NCI-H526 treated with DMSO at 0.1 percent for 48 hours (cell line): ENCODE measurements around the gene OR51B2.
"Not testable (repeated sequence)": the region's sequence is repeated elsewhere in the genome, so short reads cannot be mapped to it uniquely, and the experiment has no call there.

Experiments used
- DNase-seq: peaks from one replicate; lab custom pipeline; 2025; lab: John Stamatoyannopoulos, UW

The OR51B2 gene, protein sequence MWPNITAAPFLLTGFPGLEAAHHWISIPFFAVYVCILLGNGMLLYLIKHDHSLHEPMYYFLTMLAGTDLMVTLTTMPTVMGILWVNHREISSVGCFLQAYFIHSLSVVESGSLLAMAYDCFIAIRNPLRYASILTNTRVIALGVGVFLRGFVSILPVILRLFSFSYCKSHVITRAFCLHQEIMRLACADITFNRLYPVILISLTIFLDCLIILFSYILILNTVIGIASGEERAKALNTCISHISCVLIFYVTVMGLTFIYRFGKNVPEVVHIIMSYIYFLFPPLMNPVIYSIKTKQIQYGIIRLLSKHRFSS

GRCh38 chr11:5324197-5324596 lies at the start of gene OR51B2:
TSS of gene OR51B2 (minus strand) at chr11:5324297. CDS start at chr11:5324297, 0 bp downstream.
- DNase-seq: no peak

DNA sequence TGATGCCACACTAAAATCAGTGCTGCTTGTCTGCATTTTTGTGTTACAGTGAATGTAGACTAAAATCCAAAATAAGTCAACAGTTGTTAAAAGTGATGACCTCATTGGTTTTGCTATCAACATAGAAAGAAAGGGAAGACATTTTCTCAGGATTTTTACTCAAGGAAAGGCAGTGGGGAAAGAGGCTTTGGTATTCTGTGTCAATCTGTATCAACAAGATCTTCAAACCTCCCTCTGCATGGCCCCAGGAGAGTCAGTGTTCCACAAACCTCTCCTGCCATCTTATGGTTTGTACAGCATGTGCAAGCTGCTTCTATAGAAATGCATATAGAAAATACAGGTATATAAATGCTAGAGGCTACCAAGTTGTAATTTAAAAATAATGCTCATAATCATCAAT lies 45.7 kb upstream of the OR51B2 start:
- DNase-seq: no peak

GRCh38 chr11:5368502-5369043 lies 44.5 kb upstream of the OR51B2 start:
- DNase-seq: no peak

DNA sequence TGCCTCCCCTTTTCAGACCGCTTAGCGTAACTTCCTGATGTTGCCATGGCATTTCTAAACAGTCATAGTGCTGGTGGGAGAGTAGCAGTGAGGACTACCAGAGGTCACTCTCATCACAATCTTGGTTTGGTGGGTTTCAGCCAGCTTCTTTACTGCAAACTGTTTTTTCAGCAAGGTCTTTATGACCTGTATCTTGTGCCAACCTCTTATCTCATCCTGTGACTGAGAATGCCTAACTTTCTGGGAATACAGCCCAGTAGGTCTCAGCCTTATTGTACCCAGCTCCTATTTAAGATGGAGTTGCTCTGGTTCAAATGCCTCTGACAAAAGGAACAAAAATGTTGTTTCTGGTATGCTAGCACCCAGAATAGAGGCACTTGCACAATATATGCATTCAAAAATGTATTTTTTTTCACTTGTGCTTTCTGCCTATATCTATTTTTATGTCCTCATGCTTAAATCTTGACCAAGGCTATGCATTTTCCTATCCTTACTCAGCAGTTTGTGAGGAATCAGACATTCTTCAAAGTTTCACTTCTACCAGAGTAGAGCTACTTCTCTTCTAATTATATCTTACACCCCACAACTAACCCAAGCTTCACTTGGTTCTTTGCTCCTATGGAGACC lies 43.5 kb upstream of the OR51B2 start:
- no peak for DNase-seq

GRCh38 chr11:5366856-5367255 lies 42.8 kb upstream of the OR51B2 start:
- no peak for DNase-seq

DNA sequence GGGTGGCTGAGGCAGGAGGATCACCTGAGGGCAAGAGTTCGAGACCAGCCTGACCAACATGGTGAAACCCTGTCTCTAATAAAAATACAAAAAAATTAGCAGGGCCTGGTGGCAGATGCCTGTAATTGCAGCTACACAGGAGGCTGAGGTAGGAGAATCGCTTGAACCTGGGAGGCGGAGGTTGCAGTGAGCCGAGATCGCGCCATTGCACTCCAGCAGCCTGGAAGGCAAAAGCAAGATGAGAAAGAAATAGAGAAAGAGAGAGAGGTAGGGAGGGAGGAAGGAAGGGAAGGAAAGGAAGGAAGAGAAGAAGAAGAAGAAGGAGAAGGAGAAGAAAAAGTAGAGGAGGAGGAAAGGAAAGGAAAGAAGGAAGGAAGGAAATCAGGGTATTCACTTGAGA lies 42.3 kb upstream of the OR51B2 start:
- not testable (repeated sequence) for DNase-seq

GRCh38 chr11:5364214-5364613 lies 40.1 kb upstream of the OR51B2 start:
- DNase-seq: no peak

GRCh38 chr11:5363679-5364078 lies 39.6 kb upstream of the OR51B2 start:
- DNase-seq: no peak

GRCh38 chr11:5362017-5362625 lies 38.0 kb upstream of the OR51B2 start:
- no peak for DNase-seq

- not testable (repeated sequence) for DNase-seq
These were observed 31.9 kb upstream of the OR51B2 start for GRCh38 chr11:5356031-5356430.

DNA sequence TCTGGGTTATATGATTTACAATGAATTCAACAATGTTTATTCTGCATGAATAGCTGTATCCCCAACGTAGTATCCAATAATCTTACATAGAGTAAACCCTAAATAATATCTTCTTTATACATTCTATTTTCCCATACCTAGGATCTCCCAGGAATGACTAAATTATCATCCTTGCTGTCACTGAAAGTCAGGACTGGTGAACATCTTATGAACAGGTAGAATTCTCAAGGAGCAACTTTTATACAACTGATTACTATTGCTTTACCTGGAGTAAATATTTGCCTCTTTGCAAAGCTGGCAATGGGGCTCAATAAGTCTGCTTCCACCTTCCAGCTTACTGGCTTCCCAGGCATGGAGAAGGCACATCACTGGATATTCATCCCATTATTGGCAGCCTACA lies 27.1 kb upstream of the OR51B2 start, which contains the start of gene OR51B6:
OR51B6 (plus strand) TSS at position 301 of the 400 bp plus-strand sequence; CDS start at position 301, 0 bp downstream.
- DNase-seq: no peak

GRCh38 chr11:5349550-5349949 lies 25.5 kb upstream of the OR51B2 start:
- no peak for DNase-seq

DNA sequence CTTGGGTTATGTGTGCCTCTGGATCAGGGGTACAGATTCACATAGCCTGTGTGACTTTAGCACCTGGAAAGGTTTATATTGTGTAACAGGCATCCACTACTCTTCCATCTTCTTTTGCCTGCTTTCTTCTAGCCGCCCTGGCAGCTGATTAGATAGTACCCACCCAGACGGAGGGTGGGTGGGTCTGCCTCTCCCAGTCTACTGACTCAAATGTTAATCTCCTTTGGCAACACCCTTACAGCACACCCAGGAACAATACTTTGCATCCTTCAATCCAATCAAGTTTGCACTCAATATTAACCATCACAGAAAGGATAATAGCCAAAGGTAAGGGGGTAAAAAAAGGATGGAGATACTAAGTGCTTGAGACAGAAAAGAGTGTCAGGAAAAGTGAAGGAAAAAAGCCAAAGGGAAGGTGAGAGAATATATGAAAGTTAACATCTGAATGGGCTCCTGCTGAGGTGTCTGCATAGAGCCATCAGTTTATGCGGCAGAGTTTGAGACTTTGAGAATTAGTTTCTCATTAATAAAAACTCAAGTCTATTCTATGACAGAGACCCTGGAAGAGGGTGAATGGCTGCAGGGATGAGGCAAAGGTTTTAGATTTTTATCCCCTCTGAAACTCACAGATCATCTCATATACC lies 24.6 kb upstream of the OR51B2 start:
- no peak for DNase-seq

DNA sequence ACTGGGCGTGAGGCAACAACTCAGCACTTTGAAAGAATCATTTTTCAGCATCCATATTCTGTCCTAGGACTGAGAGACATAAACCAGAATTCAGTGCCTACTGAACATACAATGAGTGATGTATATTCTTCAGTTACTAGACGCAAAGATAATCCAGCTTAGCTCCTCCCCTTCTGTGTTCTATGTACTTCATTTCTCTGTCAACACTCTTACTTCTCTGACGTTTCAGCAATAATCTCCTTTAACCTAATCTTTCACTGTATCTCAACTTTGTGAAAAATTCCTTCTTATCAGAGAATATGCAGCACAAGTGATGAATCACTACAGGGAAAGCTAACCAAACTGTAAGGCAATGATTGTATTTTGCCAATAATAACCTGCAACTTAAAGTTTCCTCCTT lies 21.7 kb upstream of the OR51B2 start:
- no peak for DNase-seq

GRCh38 chr11:5343474-5344335 lies 19.6 kb upstream of the OR51B2 start, which contains the start of gene OR51B5:
TSS of gene OR51B5 (minus strand) at chr11:5343524. CDS start at chr11:5343524, 0 bp downstream.
- DNase-seq: no peak

DNA sequence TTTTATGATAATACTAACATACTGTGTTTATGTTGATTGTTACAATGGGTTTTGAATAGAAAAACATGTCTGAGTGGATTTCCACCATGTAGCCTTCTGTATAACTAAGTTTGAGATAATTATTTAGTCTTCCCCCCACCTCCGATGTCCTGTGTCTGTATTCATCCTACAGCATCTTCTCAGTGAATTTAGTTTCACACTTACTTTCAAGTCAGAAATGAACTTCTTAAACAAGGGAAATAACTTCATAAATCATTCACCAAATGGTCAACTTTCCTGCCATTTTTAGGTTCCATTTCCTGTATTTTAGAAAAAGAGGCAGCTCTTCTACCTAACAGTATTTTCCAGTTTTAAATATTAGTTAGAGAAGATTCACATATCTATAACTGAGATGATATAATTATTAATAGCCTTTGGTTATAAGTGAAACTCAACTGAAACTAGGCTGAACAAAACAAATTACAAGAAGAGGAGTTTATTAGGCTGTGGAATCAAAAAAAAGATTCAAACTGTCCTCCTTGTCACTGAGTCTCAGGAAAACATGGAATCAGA lies 15.8 kb upstream of the OR51B2 start:
- DNase-seq: no peak

GRCh38 chr11:5337253-5337652 lies 13.2 kb upstream of the OR51B2 start:
- DNase-seq: not testable (repeated sequence)

GRCh38 chr11:5336331-5336730 lies 12.2 kb upstream of the OR51B2 start:
- no peak for DNase-seq

- DNase-seq: no peak
These were observed 11.1 kb upstream of the OR51B2 start for GRCh38 chr11:5335170-5335569.

DNA sequence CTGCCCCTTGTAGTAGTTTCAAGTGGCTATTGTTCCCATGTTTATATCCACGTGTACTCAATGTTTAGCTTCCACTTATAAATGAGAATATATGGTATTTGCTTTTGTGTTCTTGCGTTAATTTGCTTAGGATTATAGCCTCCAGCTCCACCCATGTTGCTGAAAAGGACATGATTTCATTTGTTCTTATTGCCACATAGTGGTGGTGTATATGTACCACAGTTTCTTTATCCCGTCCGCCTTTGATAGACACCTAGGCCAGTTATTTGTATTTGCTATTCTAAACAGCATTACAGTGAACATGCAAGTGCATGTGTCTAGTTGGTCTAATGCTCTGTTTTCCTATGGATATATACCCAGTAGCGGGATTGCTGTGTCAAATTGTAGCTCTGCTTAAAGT lies 6.8 kb downstream of the OR51B2 start:
- peak; percentile 7 for DNase-seq
